LNCaP clone FGC (cell line): ENCODE data around the gene SLF1.
"Not testable (repeated sequence)": the region's sequence is repeated elsewhere in the genome, so short reads cannot be mapped to it uniquely, and the experiment has no call there.

Source experiments
- DNase-seq: peaks from one replicate; pipeline ENCODE4 v3.0.0-alpha.2; 2011; ENCODE audit warnings: low read depth
- H3K4me3 ChIP-seq: 2 replicates; pipeline ENCODE4 v1.5.1; 2011; ENCODE audit warnings: mild to moderate bottlenecking, low read depth, low read length, control low read depth
- CTCF ChIP-seq: IDR thresholded peaks from 2 replicates; pipeline ENCODE4 v1.5.1; 2012; ENCODE audit warnings: mild to moderate bottlenecking; ENCODE audit not compliant: control insufficient read depth, insufficient read depth; ENCODE audit errors: extremely low read depth

The SLF1 gene

DNA sequence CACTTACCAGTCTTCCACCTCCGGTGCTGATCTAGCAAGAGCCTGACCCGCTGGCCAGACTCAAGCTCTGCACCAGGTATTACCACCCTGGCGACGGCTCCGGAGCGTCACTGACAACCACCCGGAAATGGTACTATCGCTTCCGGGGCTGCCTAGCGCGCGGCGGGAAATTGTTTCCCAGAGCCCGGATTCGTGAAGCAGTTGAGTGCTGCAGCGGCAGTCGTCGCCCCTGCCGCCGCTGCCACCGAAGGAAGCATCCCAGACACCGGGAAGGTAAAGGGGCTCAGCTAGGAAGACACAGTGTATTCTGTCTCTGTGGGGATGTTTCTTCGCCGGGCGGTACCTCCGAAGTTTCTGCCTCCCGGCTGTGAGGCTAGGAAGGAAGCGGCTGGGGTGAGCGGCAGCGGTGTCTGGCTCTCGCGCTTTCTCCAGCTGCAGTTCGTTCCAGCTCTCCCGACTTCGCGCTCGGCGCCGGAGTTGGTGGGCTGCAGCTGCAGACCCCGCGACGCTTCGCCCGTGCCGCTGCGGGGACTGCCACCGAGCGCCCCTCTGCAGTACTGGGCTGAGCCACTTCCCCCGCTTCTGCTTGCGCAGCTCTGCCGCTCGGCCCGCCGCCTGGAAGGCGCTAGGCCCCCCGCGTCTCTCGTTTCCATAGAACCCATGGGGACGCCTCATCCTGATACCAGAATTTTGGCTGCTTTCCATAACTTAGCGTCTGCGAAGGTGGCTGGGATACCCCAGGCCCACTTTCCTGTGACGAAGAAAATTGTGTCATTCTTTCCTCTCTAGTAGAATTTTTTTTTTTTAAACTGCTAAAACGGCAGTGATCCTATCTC lies at the start of gene SLF1, which contains the start of gene KIAA0825:
SLF1 (plus strand) TSS at position 177 of the 836 bp plus-strand sequence. CDS start 10,142 bp downstream, outside the sequence.
KIAA0825 (minus strand) TSS at position 112 of the 836 bp plus-strand sequence. CDS start 81,478 bp downstream, outside the sequence.
- H3K4me3 ChIP-seq, result peak within 1 kb of the TSS; percentile 74
- no peak for TF ChIP-seq CTCF
- DNase-seq, result peak; percentile 81

DNA sequence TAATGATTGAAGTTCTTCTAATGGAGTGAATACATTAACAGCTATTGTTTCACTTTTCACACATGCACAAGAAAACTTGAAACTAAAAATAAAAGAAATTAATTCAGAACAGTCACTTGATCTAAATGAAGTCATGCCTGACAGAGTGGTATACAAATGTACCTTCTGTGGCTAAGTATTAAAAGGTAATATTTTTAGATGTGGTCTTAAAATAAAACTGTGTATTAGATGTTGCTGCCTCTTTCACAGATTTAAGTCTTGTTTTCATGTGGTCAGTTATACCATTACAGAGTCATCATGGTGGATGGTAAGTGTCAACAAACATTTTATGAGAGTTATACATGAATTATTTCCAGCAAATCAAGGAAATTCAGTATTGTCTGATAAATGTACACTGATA lies 47.1 kb upstream of the SLF1 start:
- TF ChIP-seq CTCF, result no peak
- DNase-seq, result no peak

GRCh38 chr5:94573349-94573748 lies 45.1 kb upstream of the SLF1 start:
- not testable (repeated sequence) for H3K4me3 ChIP-seq, DNase-seq

More for the DNA sequence above, 47.1 kb upstream of the SLF1 start:
- no peak overlapping the region for H3K4me3 ChIP-seq

DNA sequence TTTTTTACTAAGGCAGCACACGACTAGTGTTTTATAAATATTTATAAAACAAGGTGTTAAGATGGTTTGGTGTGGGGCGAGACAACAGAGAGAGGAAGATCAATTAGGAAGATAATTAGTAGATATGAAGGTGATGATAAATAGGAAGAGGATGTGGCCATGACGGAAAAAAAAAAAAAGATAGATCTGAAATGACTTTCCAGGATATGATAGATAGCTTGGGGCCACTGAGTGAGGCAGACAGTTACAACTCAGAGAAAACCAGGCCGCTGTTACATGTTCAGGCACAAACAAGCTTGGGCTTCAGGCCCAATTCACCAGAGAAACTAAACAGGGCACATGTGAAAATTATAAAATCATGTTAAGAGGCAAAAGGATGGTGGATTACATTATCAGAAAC lies 43.3 kb upstream of the SLF1 start:
- no peak for DNase-seq
- no peak for TF ChIP-seq CTCF
- H3K4me3 ChIP-seq, result no peak overlapping the region

- no peak for TF ChIP-seq CTCF
- no peak overlapping the region for H3K4me3 ChIP-seq
- DNase-seq, result no peak
Measured at GRCh38 chr5:94577466-94578245, 40.8 kb upstream of the SLF1 start.

GRCh38 chr5:94595281-94595840 lies 23.1 kb upstream of the SLF1 start:
- TF ChIP-seq CTCF, result no peak
- H3K4me3 ChIP-seq, result no peak overlapping the region
- DNase-seq, result no peak

- no peak for DNase-seq
- peak; percentile 40; the same call in 1 of the 2 replicates for TF ChIP-seq CTCF
- no peak overlapping the region for H3K4me3 ChIP-seq
Measured at GRCh38 chr5:94613583-94613982, 4.9 kb upstream of the SLF1 start.
